HepG2 (cell line): ENCODE measurements around the gene ANO10. TPM values are rescaled to one million over a fixed set of nuclear protein-coding genes. Genes with fewer than 3 reads are reported as not detected.
A peak's percentile ranks its signal among the peaks of the same experiment; 100 is the strongest.

Source experiments
- CBX5 ChIP-seq: sonication (generic); formaldehyde crosslinking; IDR thresholded peaks from 2 replicates; pipeline ENCODE4 v1.4.0; 2020; ENCODE audit warnings: missing genetic modification reagents, borderline replicate concordance
- DNMT3B ChIP-seq: conservative IDR thresholded peaks from 2 replicates; pipeline ENCODE4 v1.6.1; 2016; ENCODE audit warnings: missing biosample characterization, control low read depth
- FOXJ3 ChIP-seq: sonication (generic); formaldehyde crosslinking; IDR thresholded peaks from 2 replicates; pipeline ENCODE4 v1.4.0; 2020; ENCODE audit warnings: missing genetic modification reagents, mild to moderate bottlenecking, borderline replicate concordance
- NR2F6 ChIP-seq, 2 experiments: IDR thresholded peaks; 2 replicates each; pipeline ENCODE4 v1.6.1; 2016; ENCODE audit warnings: antibody characterized with exemption in 1 of 2, mild to moderate bottlenecking in 1 of 2
- RXRA ChIP-seq: sonication (generic); formaldehyde crosslinking; IDR thresholded peaks from 2 replicates; pipeline ENCODE4 v1.5.1; 2020; ENCODE audit warnings: missing genetic modification reagents
- TEAD2 ChIP-seq: sonication (generic); formaldehyde crosslinking; IDR thresholded peaks from 2 replicates; pipeline ENCODE4 v1.9.0; 2021; ENCODE audit warnings: missing genetic modification reagents
- ZFYVE20 ChIP-seq: sonication (generic); formaldehyde crosslinking; IDR thresholded peaks from 2 replicates; pipeline ENCODE4 v1.8.0; 2023; ENCODE audit warnings: low read depth, mild to moderate bottlenecking, moderate library complexity, missing genetic modification reagents, borderline replicate concordance
- ZNF468 ChIP-seq: sonication (generic); formaldehyde crosslinking; IDR thresholded peaks from 2 replicates; pipeline ENCODE4 v1.8.0; 2022; ENCODE audit warnings: mild to moderate bottlenecking, moderate library complexity, missing genetic modification reagents
- ZNF557 ChIP-seq: sonication (generic); formaldehyde crosslinking; IDR thresholded peaks from 2 replicates; pipeline ENCODE4 v1.4.0; 2020; ENCODE audit warnings: missing genetic modification reagents
- ZNF773 ChIP-seq: sonication (generic); formaldehyde crosslinking; IDR thresholded peaks from 2 replicates; pipeline ENCODE4 v1.4.0; 2020; ENCODE audit warnings: missing genetic modification reagents, borderline replicate concordance
- polyA plus RNA-seq, 8 experiments: library from polyadenylated mRNA; depleted of rRNA in 3 of 8; stranded (reverse) in 7 of 8; unstranded in 1 of 8; fragments of >200 nt; fragmentation: Illumina TruSeq in 4 of 8; extraction: Trizol in 4 of 8; gene quantifications; 2 replicates each; pipeline versions ENCODE4 v1.2.1 to v1.2.3, GENCODE V29; 2011 to 2016; ENCODE audit warnings: low read depth in 4 of 8, missing spikeins in 1 of 8, mixed read lengths in 1 of 8; ENCODE audit not compliant: insufficient read depth in 1 of 8
- total RNA-seq, 5 experiments: library from RNA; depleted of rRNA; stranded (reverse); fragments of >200 nt; fragmentation: Illumina TruSeq; extraction: Trizol; gene quantifications; 2 replicates each; pipeline ENCODE4 v1.2.3, GENCODE V29; 2016; ENCODE audit warnings: low read depth in 1 of 5
- TF ChIP-seq, protein P1 (sequence below): sonication (generic); formaldehyde crosslinking; IDR thresholded peaks from 2 replicates; pipeline ENCODE4 v1.5.0; 2020; ENCODE audit warnings: mild to moderate bottlenecking, missing genetic modification reagents
- TF ChIP-seq, protein P2 (sequence below): sonication (generic); formaldehyde crosslinking; IDR thresholded peaks from 2 replicates; pipeline ENCODE4 v1.4.0; 2020; ENCODE audit warnings: missing genetic modification reagents, borderline replicate concordance
- TF ChIP-seq, protein P3 (sequence below): sonication (generic); formaldehyde crosslinking; IDR thresholded peaks from 2 replicates; pipeline ENCODE4 v1.4.0; 2020; ENCODE audit warnings: missing genetic modification reagents
- TF ChIP-seq, protein P4 (sequence below): sonication (generic); formaldehyde crosslinking; IDR thresholded peaks from 2 replicates; pipeline ENCODE4 v1.4.0; 2020; ENCODE audit warnings: missing genetic modification reagents
- TF ChIP-seq, protein P5 (sequence below): sonication (generic); formaldehyde crosslinking; IDR thresholded peaks from 2 replicates; pipeline ENCODE4 v1.4.0; 2020; ENCODE audit warnings: mild to moderate bottlenecking, missing genetic modification reagents

Gene ANO10
- total and polyA plus RNA-seq, 2 of the 13 experiments (the other 11 are each of a cell fraction or from before 2014, with no cell fraction given): 10.4 to 13.1 TPM

DNA sequence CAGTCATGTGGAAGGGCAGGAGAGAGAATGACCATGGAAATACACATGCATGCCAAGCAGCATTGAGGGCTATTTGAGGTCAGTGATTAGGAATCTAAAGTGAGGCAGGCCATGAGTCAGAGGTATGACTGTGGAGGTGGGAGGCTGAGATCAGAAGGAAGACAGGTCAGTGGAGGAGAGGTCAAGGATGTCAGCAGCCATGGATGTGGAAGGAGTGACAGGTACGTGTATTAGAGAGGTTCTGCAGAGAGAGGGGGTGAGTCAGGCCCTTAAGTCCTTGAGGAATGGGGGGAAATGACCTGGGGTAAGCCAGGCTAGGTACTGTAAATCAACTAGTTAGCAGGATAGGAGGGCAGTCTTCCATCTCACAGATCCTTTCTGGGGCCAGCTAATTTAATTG, 166.6 kb downstream of the ANO10 start (continued):
- TF ChIP-seq, protein P1, sequence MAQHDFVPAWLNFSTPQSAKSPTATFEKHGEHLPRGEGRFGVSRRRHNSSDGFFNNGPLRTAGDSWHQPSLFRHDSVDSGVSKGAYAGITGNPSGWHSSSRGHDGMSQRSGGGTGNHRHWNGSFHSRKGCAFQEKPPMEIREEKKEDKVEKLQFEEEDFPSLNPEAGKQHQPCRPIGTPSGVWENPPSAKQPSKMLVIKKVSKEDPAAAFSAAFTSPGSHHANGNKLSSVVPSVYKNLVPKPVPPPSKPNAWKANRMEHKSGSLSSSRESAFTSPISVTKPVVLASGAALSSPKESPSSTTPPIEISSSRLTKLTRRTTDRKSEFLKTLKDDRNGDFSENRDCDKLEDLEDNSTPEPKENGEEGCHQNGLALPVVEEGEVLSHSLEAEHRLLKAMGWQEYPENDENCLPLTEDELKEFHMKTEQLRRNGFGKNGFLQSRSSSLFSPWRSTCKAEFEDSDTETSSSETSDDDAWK: no peak
- TF ChIP-seq, protein P2, sequence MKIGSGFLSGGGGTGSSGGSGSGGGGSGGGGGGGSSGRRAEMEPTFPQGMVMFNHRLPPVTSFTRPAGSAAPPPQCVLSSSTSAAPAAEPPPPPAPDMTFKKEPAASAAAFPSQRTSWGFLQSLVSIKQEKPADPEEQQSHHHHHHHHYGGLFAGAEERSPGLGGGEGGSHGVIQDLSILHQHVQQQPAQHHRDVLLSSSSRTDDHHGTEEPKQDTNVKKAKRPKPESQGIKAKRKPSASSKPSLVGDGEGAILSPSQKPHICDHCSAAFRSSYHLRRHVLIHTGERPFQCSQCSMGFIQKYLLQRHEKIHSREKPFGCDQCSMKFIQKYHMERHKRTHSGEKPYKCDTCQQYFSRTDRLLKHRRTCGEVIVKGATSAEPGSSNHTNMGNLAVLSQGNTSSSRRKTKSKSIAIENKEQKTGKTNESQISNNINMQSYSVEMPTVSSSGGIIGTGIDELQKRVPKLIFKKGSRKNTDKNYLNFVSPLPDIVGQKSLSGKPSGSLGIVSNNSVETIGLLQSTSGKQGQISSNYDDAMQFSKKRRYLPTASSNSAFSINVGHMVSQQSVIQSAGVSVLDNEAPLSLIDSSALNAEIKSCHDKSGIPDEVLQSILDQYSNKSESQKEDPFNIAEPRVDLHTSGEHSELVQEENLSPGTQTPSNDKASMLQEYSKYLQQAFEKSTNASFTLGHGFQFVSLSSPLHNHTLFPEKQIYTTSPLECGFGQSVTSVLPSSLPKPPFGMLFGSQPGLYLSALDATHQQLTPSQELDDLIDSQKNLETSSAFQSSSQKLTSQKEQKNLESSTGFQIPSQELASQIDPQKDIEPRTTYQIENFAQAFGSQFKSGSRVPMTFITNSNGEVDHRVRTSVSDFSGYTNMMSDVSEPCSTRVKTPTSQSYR (CRISPR knock-in tag): no peak
- no peak for TF ChIP-seq ZNF468 (CRISPR knock-in tag)
- TF ChIP-seq RXRA (CRISPR knock-in tag): peak; percentile 86; the same call in 1 of the 2 replicates
- TF ChIP-seq ZFYVE20 (CRISPR knock-in tag): no peak
- peak; percentile 35 for TF ChIP-seq NR2F6 (IDR thresholded peaks at IDR 0.05)
- 0 out of 2 replicates have a peak, but pooled peaks have one; percentile 12 for TF ChIP-seq NR2F6 (CRISPR knock-in tag; IDR thresholded peaks at IDR 0.05)
- TF ChIP-seq, protein P3, sequence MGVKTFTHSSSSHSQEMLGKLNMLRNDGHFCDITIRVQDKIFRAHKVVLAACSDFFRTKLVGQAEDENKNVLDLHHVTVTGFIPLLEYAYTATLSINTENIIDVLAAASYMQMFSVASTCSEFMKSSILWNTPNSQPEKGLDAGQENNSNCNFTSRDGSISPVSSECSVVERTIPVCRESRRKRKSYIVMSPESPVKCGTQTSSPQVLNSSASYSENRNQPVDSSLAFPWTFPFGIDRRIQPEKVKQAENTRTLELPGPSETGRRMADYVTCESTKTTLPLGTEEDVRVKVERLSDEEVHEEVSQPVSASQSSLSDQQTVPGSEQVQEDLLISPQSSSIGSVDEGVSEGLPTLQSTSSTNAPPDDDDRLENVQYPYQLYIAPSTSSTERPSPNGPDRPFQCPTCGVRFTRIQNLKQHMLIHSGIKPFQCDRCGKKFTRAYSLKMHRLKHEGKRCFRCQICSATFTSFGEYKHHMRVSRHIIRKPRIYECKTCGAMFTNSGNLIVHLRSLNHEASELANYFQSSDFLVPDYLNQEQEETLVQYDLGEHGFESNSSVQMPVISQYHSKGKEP (CRISPR knock-in tag): no peak
- TF ChIP-seq ZNF557 (CRISPR knock-in tag): no peak
- TF ChIP-seq, protein P4, sequence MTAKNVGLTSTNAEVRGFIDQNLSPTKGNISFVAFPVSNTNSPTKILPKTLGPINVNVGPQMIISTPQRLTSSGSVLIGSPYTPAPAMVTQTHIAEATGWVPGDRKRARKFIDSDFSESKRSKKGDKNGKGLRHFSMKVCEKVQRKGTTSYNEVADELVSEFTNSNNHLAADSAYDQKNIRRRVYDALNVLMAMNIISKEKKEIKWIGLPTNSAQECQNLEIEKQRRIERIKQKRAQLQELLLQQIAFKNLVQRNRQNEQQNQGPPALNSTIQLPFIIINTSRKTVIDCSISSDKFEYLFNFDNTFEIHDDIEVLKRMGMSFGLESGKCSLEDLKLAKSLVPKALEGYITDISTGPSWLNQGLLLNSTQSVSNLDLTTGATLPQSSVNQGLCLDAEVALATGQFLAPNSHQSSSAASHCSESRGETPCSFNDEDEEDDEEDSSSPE (CRISPR knock-in tag): no peak
- no peak for TF ChIP-seq TEAD2 (CRISPR knock-in tag)
- no peak for TF ChIP-seq ZNF773 (CRISPR knock-in tag)
- no peak for TF ChIP-seq DNMT3B (CRISPR knock-in tag)
- no peak for TF ChIP-seq CBX5 (CRISPR knock-in tag)
- TF ChIP-seq, protein P5, sequence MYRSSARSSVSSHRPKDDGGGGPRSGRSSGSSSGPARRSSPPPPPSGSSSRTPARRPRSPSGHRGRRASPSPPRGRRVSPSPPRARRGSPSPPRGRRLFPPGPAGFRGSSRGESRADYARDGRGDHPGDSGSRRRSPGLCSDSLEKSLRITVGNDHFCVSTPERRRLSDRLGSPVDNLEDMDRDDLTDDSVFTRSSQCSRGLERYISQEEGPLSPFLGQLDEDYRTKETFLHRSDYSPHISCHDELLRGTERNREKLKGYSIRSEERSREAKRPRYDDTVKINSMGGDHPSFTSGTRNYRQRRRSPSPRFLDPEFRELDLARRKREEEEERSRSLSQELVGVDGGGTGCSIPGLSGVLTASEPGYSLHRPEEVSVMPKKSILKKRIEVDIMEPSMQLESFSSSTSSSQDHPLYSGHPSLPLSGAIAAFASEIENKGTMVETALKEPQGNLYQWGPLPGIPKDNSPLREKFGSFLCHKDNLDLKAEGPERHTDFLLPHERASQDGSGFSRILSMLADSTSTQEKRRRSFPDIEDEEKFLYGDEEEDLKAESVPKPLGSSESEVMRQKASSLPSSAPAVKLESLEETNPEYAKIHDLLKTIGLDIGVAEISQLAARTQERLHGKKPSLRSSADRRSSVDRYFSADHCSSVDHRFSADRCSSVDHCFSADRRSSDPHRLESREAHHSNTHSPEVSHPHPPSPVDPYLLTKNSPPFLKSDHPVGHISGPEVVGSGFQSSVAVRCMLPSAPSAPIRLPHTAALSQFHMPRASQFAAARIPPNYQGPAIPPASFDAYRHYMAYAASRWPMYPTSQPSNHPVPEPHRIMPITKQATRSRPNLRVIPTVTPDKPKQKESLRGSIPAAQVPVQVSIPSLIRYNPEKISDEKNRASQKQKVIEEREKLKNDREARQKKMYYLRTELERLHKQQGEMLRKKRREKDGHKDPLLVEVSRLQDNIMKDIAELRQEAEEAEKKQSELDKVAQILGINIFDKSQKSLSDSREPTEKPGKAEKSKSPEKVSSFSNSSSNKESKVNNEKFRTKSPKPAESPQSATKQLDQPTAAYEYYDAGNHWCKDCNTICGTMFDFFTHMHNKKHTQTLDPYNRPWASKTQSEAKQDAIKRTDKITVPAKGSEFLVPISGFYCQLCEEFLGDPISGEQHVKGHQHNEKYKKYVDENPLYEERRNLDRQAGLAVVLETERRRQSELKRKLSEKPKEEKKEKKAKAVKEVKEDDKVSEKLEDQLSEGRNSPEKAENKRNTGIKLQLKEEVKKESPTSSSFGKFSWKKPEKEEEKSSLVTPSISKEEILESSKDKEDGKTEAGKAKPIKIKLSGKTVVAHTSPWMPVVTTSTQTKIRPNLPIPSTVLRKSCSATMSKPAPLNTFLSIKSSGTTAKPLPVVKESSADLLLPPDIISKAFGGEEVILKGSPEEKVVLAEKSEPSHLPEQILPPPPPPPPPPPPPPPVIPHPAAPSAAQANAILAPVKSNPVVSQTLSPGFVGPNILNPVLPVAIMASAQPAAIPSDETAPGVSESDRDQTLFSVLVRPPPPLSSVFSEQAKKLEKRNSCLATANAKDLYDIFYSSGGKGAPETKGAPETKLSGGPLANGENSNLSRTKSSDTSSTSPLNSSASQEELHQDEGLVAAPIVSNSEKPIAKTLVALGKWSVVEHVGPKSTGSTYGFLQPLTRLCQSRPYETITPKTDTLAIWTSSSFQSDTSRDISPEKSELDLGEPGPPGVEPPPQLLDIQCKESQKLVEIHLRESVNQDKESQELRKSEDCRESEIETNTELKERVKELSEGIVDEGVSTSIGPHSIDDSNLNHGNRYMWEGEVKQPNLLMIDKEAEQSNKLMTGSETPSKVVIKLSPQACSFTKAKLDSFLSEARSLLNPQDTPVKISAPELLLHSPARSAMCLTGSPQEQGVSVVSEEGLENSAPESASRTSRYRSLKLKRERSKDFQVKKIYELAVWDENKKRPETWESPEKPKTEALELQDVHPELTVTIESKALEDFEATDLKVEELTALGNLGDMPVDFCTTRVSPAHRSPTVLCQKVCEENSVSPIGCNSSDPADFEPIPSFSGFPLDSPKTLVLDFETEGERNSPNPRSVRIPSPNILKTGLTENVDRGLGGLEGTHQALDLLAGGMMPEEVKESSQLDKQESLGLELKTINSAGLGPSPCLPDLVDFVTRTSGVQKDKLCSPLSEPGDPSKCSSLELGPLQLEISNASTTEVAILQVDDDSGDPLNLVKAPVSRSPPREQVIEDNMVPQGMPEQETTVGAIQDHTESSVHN (CRISPR knock-in tag): no peak
- no peak for TF ChIP-seq FOXJ3 (CRISPR knock-in tag)
